Suprapubic skin (tissue), 3 donors: ENCODE results near the gene COL9A3.

Experiments
- CTCF ChIP-seq, 2 donors: fragments of 200-600 bp in 1 of 2; fragments of 450-650 bp in 1 of 2; sonication (generic) in 1 of 2; IDR thresholded peaks; one replicate each; pipeline ENCODE4 v1.5.1; 2016 to 2019; ENCODE audit warnings: antibody characterized with exemption in 2 of 2, mild to moderate bottlenecking in 1 of 2, moderate library complexity in 1 of 2
- POLR2A ChIP-seq, 2 donors: fragments of 450-650 bp; IDR thresholded peaks; one replicate each; pipeline ENCODE4 v1.6.1; 2017; ENCODE audit warnings: antibody characterized with exemption in 2 of 2, mild to moderate bottlenecking in 2 of 2, moderate library complexity in 2 of 2

GRCh38 chr20:62787866-62788265 lies 29.0 kb upstream of the COL9A3 start:
- TF ChIP-seq POLR2A (IDR thresholded peaks at IDR 0.05) (no peak), CTCF (IDR thresholded peaks at IDR 0.05) (no peak)
